HFF-Myc (cell line): ENCODE results near the gene CIITA.
"Not testable (repeated sequence)": the region's sequence is repeated elsewhere in the genome, so short reads cannot be mapped to it uniquely, and the experiment has no call there.

Experiments
- DNase-seq: peaks from one replicate; pipeline ENCODE4 v3.0.0-alpha.2; 2011; ENCODE audit warnings: low read depth; ENCODE audit errors: extremely low read depth
- H3K4me3 ChIP-seq: replicated peaks from 2 replicates; pipeline ENCODE4 v1.5.1; 2011; ENCODE audit warnings: low read depth, mild to moderate bottlenecking, control low read depth, low read length
- TF ChIP-seq, protein P1 (sequence below): IDR thresholded peaks from 2 replicates; pipeline ENCODE4 v1.5.1; 2012; ENCODE audit warnings: mild to moderate bottlenecking, low read depth, low read length, control low read depth; ENCODE audit errors: missing control alignments

CIITA gene

DNA sequence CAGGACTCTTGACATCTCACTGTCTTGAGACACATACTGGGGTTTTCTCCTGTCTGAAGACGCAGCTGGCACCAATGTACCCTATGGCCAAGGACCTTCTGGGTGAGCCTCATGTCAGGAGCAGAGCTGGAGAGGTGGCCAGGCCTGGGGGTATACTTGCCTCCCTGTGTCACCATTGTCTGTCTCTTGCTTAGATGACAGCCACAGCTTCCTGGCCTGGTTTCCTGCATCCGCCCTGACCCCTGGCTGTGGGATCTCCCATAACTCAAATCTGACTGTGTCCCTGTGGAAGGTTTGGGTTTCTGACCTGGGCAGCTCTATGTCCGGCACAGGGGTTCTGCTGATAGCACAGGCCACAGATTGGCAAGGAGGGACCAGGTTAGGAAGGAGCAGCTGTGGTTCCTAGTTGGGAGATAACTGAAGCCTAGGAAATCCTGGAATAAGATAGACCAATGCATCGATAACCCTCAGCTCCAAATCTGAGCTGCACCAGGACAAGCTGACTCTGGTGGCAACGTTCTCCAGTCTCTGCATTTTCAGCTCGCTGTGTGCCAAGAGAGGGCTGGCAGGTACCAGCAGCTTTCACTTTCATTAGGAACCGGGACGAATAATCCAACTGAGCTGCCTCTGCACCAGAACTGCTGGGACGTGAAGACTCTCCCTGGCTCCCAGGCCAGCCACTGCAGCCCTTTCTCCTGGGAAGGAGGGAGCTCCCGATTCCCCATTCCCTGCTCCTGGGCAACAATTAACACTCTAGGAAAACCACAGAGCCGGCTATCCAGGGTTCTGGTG, 60.3 kb downstream of the CIITA start:
- TF ChIP-seq, protein P1, sequence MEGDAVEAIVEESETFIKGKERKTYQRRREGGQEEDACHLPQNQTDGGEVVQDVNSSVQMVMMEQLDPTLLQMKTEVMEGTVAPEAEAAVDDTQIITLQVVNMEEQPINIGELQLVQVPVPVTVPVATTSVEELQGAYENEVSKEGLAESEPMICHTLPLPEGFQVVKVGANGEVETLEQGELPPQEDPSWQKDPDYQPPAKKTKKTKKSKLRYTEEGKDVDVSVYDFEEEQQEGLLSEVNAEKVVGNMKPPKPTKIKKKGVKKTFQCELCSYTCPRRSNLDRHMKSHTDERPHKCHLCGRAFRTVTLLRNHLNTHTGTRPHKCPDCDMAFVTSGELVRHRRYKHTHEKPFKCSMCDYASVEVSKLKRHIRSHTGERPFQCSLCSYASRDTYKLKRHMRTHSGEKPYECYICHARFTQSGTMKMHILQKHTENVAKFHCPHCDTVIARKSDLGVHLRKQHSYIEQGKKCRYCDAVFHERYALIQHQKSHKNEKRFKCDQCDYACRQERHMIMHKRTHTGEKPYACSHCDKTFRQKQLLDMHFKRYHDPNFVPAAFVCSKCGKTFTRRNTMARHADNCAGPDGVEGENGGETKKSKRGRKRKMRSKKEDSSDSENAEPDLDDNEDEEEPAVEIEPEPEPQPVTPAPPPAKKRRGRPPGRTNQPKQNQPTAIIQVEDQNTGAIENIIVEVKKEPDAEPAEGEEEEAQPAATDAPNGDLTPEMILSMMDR = no peak
- no peak for DNase-seq
- H3K4me3 ChIP-seq = no peak overlapping the region

DNA sequence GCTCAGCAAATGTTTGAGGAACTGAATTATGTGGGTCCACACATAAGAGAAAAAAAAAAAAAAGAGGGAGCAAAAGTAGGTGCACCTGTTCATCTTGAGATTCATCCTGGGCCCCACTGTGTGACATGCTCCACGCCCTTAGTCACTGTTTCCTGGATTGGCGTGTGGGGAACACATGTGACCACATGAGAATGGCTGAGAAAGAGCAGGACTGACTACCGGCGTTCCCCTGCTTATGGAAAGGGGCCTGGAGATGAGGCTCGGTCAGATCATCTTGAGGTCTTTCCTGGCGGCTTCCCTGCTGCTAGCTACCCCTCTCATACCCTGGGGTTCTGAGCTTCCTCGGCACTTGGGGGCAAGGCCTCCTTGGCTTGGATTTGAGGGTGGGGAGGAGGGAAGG, 61.3 kb downstream of the CIITA start:
- TF ChIP-seq, protein P1 = no peak
- no peak for DNase-seq
- H3K4me3 ChIP-seq = peak overlapping the region; percentile 93

DNA sequence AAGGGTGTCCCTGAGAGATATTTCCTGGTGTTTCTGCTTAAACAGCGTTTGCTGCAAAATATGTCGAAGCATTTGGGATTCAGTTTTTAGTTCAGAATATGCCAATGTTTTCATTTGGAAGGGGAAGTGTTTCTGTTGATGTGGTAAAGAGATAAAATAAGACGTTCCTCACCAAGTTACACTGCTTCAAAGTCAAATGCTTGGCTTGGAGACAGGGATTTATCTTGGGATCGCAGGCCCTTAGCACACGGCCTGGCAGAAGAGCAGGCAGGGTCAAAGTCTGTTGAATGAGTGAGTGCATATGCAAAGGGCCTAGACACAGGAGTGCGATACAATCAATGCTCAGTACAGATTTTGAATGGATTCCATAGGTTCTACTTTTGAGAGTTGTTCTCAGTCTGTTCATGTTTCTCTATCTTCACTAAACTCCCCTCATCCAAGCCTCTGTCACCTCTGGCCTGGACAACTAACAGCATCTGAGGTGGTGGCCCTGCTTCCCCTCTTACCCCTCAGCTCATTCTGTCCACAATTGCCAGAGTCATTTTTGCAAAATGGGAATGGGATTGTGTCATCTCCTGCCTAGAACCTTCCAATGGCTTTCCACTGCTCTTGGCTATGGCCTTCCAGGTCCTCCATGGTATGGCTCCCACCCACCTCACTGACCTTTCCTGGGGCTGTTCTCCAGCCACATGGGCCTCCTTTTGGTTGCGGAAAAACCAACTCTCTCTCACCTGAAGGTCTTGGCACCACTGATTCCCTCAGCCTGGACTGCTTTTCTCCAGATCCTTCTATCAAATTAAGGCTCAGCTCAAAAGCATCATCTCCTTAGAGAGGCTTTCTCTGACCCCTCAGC, 62.0 kb downstream of the CIITA start:
- TF ChIP-seq, protein P1 = no peak
- H3K4me3 ChIP-seq = peak overlapping the region; percentile 93
- DNase-seq = no peak

DNA sequence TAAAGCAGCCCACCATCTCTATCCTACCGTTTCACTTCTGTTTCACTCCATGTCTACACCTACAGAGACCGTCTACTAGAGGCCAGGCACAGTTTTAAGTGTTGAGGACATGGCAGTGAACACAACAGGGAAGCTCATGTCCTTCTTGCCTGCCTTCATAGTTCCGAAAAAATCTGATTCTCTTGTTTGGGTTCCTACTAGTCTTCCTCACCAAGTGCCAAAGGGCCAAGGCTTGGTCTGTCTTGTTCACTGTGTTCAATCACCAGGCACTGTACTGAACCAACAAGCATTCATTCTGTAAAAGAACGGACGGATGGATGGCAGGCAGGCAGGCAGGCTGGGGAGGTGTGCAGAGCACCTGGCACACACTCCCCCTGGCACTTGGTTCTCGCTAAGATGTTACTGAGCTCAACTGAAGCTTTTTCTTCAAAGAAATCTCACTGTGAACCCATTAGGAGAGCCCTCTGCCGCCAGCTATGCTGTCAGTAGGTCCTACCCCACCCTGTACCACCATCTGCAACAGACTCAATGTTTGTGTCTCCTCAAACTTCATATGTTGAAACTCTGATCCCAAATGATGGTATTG, 62.7 kb downstream of the CIITA start:
- no peak for DNase-seq
- H3K4me3 ChIP-seq = peak overlapping the region; percentile 93
- TF ChIP-seq, protein P1 = no peak

DNA sequence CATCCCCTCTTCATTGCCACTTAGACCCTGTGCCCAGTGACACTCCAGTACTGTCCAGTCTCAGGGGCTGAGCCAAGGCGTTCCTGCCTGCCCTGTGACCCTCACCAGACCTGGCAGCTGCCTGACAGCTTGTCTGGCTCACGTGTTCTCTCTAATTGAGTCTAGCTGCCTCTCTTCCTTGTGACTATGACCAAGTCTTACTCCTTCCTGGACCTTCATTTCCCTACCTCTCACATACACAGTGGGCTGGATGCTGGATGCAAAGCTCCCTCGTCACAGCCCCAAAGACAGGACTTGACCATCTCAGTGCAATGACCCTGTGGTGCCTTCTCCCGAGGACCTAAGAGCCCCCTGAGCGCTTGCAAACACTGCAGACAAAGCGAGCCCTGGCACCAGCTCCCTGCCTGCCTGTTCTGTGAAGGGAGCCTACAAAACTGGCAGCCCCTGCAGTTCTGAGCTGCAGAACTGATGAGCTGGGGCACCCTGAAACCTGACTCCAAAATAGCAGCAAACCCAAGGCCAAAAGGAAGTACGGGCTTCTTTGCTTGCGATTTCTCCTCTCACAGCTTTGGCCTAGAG, 63.6 kb downstream of the CIITA start:
- TF ChIP-seq, protein P1 = no peak
- DNase-seq = no peak

DNA sequence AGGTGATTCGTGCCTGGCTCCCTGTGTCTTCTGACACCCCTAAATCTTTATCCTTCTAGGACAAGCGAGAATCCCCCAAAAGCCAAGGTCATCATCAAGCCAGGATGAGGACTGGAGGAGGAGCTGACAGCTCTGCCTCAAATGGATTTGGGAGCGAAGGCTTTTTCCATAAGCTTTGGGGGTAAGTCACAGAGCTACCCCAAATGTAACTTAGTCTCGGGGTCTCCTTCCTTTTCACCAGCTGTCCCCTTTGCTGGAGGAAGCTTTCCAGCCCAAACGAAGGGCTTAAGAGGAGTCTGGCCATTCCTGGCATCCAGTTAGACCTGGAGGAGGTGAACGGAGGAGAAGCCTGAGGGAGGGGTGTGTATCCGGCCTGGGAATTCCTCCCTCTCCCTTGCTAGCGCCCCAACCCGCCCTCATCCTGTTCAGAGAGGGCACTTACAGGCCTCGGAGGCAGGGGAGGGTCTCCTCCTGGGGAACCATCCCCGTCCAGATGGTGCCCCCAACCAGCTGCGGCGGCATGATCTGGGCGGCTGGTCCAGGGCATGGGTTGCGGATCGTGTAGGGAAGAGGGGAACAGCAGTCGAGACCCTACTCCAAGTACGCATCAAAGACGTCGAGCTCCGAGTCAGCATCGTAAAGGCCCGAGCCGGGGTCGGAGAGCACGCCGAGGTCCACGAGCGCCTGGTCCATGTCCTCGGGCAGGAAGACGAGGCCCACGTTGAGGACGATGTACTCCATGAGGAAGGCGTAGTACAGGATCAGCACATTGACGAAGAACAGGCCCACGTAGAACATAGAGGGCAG, 64.3 kb downstream of the CIITA start:
- TF ChIP-seq, protein P1 = no peak
- peak overlapping the region; percentile 93 for H3K4me3 ChIP-seq
- no peak for DNase-seq

More for the DNA sequence above, 63.6 kb downstream of the CIITA start:
- H3K4me3 ChIP-seq = peak overlapping the region; percentile 93

DNA sequence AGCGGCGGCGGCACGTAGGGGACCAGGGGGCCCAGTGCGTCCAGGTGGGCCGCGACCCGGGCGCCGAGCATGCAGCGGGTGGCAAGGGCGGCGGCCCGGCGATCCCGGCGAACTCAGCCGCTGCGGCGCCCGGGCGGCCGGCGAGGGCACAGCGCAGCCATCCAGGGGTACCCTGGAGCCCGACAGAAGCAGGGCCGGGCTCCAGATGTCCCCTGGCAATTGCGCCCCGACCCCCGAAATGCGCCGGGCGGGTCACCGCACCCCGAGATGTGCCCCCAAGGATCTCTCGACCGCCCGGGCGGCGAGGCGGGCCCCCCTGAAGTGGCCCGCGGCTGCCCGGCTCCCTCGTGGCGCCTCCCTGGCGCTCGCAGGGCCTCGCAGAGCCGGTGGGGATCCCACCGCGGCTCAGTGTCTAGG, 64.9 kb downstream of the CIITA start:
- H3K4me3 ChIP-seq = peak overlapping the region; percentile 93
- DNase-seq = not testable (repeated sequence)
